Activated T-helper 1 cell treated with anti-CD3 and anti-CD28 coated beads, Interleukin-2, amount 50 U/mL, for 16 hours (primary cell): ENCODE data around the gene ZNF579.
"Not testable (repeated sequence)": the region's sequence is repeated elsewhere in the genome, so short reads cannot be mapped to it uniquely, and the experiment has no call there.

Experiments
- DNase-seq, 2 donors: peaks; one replicate each; pipeline ENCODE4 v3.0.0-alpha.2; 2020; ENCODE audit warnings: low read depth in 1 of 2, low spot score in 1 of 2

Gene ZNF579

GRCh38 chr19:55541091-55541490 lies 39.6 kb downstream of the ZNF579 start:
- no peak for DNase-seq

GRCh38 chr19:55540619-55541018 lies 40.0 kb downstream of the ZNF579 start:
- DNase-seq = no peak

DNA sequence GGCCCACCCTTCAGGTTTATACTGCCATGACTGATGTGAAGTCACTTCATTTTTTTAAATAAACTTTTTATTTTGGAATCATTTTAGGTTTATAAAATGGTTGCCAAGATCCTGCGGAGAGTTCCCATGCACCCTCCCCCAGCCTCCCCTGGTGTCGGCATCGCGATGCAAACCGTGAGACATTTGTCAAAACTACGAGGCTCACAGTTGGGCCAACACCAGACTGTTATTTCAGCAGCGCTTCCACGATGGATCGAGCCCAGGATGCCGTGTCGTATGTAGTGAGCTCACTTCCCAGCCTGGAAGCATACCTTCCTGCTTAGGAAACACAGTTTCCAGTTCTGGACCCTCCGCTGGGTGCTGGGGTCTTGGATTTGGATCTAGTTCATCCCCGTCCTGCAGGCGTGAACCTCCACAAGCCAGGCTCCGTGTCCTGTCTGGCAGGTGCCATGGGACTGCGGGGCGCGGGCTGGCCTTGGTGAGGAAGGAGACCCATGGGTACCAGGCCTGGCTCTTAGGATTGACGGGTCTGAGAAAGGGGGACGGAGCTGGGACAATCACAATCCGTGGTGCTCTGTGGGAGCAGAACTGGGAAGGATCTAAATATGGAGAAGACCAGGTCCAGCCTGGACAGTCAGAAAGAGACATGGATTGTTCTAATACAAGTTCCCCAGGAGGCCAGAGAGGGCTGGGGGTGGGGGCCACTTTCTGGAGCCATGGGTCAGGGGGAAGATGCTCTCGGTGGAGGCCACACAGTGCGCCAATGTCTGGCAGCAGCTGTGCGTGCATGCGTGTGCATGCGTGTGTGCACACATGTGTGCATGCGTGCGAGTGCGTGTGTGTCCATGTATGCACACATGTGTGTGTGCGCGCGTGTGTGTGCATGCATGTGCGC lies 41.3 kb downstream of the ZNF579 start:
- no peak for DNase-seq

DNA sequence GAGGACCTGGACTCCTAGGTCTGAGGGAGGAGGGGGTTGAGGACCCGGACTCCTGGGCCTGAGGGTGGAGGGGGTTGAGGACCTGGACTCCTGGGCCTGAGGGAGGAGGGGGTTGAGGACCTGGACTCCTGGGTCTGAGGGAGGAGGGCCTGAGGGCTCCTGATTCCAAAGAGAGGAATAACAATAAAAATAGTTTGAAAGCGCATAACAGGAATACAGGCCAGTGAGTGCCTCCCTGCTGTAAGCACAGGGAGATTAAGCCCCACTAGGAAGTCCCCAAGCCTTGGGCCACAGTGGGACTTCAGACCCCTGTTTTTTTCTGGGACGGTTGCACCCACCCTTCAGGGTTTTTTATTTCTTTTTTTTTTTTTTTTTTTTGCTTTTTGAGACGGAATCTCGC lies 42.5 kb downstream of the ZNF579 start:
- DNase-seq = no peak

GRCh38 chr19:55537741-55538111 lies 42.9 kb downstream of the ZNF579 start:
- no peak for DNase-seq

GRCh38 chr19:55536951-55537740 lies 43.5 kb downstream of the ZNF579 start, which contains the start of gene SBK2:
TSS of gene SBK2 (minus strand) at chr19:55537133. CDS start at chr19:55536294, 839 bp downstream.
- DNase-seq = no peak

DNA sequence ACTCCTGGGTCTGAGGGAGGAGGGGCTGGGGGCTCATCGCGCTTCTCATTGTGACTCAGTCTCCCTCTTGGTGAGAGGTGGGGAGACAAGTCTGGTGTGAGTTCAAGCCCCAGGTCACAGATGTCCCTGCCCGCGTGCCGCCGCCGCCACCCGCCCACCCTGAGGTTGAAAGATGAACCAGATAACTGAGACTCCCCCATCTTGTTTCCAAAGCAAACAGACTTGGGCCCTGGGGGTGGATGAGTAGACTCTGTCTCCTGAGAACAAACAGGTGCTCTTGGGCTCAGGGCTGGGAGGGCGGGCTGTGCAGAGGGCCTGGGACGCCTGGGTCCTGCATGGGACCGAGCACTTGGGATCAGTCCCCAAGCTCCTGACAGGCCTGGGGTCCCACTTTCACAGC lies 44.3 kb downstream of the ZNF579 start:
- DNase-seq = no peak

- DNase-seq = no peak
These were observed 44.7 kb downstream of the ZNF579 start for GRCh38 chr19:55535965-55536350.

DNA sequence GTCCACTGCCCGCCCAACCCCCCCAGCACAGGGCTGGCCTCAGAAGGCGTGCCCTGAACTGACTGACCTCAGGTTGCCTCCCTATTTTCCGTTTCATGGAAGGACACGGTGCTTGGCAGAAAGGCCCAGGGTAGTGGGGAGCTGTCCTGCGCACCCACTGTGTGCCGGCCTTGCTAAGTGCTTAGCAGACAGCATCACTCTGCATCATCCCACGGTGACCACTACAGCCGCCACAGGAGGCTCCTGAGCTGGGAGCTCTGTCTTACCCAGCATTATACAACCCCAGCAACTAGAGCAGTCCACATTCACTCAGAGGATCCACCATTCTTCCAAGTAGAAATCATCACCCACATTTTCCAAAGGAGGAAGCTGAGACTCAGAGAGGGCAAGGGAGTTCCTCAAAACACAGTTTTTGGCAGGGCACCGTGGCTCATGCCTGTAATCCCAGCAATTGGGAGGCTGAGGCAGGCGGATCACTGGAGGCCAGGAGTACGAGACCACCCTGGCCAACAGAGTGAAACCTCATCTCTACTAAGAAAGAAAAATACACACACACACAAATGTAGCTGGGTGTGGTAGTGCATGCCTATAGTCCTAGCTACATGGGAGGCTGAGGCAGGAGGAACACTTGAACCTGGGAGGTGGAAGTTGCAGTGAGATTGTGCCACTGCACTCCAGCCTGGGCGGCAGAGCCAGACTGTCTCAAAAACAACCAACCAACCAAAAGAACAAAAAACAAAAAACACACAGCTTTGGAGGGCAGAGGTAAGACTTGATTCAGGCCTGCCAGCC lies 45.3 kb downstream of the ZNF579 start:
- no peak for DNase-seq

- DNase-seq = not testable (repeated sequence)
These were observed 46.4 kb downstream of the ZNF579 start for GRCh38 chr19:55534280-55534679.

DNA sequence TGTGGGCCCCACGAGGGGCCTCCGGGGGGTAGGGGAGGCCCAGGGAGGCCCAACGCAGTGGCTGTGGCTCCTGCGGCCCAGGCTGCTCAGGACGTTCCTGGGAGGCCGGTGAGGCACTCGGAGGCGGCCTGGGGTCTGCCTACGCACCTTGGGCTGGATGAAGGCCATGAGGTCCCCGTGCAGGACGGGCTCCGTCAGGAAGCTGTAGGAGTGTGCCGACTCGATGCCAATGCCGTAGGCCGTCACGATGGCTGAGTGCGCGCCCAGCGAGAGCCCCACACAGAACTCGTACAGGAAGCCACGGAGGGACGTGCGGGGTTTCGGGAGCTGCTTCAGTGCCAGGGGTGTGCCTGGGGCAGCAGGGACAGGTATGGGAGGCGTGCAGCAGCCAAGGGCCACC lies 49.7 kb downstream of the ZNF579 start:
- DNase-seq = no peak

DNA sequence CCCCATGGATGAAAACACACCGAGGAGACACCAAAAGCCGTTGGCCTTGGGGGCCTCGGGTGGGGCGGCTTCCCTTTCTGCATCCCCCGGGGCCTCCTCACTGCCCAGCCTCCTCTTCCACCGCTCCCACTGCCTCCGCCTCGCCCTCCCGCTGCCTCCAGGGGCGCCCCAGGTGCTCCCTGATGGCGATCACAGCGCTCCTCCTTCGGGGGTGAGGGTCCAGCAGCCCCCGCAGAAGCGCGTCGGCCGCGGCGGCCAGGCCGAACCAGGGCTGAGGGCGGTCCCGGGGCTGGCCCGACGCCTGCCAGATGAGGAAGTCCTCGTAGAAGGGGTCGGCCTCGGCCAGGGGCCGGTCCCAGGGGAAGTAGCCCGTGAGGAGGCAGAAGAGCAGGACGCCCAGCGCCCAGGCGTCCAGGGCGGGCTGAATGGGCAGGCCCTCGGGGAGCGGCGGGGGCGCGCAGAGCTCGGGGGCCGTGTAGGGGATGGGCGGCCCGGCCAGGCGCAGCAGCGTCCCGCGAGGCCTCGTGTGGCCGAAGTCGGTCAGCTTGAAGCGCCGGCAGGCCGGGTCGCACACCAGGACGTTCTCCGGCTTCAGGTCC lies 50.9 kb downstream of the ZNF579 start:
- DNase-seq = no peak

DNA sequence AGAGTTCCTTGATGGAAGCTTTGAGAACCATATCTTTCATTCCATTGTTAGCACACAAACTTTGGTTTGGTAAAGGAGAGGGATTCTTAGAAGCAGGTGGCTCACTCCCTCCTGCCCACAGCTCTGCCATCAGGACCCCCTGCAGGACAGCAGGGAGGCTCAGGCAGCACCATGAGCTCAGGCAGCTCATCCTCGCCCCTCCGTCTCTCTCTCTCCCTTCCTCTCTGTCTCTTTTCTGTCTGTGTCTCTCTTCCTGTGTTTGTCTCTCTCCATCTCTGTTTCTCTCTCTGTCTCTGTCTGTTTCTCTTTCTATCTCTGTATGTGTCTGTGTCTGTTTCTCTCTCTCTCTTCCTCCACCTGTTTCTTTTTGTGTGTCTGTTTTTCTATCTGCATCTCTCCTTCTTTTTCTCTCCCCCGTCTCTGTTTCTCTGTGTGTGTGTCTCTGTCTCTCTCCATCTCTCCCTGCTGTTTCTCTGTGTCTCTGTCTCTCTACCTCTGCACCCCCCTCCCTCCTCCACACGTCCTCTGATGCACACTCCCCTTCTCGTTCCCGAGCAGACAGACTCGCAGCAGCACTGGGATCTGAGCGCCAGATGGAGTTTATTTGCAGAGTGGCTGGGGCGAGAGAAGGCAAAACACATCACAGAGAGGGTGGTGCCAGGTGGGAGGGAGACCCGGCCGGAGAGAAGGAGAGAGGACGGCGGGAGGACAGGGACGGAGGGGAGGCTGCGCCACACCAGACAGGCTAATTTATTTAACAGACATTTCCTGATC lies 52.4 kb downstream of the ZNF579 start:
- no peak for DNase-seq

DNA sequence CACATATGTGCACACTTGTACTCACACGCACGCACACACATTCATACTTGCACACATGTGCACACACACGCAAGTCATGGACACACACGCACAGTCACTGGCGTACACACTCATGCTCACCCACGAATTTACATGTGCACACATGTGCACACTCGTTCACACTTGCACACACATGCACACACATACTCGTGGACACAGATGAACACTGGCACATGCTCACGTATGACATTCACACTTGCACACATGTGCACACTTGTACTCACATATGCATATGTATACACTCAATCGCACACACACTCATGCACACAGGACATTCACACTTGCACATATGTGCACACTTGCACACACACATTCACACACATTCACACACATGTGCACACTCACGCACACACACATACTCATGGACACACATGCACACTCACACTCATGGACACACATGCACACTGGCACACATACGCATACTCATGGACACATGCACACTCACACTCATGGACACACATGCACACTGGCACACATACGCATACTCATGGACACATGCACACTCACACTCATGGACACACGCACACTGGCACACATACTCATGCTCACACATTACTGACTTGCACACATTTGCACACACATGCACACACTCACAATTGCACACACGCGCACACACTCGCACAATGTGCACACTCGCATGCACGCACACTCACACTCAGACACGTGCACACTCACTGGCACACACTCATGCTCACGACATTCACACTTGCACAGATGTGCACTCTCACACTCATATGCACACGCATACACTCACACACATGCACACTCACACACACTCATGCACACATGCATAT lies 53.2 kb downstream of the ZNF579 start:
- no peak for DNase-seq
